DND-41 (cell line): ENCODE measurements around the gene IL1RAPL2.

Experiments used
- CTCF ChIP-seq: IDR thresholded peaks from 2 replicates; pipeline ENCODE4 v1.5.1; 2012; ENCODE audit warnings: borderline replicate concordance, low read length, moderate library complexity, mild to moderate bottlenecking; ENCODE audit not compliant: poor library complexity, severe bottlenecking; ENCODE audit errors: extremely low read depth
- EZH2 ChIP-seq: IDR thresholded peaks from 3 replicates; pipeline ENCODE4 v1.6.1; 2012; ENCODE audit warnings: borderline replicate concordance, low read depth, mild to moderate bottlenecking, moderate library complexity, low read length, inconsistent platforms; ENCODE audit not compliant: severe bottlenecking

DNA sequence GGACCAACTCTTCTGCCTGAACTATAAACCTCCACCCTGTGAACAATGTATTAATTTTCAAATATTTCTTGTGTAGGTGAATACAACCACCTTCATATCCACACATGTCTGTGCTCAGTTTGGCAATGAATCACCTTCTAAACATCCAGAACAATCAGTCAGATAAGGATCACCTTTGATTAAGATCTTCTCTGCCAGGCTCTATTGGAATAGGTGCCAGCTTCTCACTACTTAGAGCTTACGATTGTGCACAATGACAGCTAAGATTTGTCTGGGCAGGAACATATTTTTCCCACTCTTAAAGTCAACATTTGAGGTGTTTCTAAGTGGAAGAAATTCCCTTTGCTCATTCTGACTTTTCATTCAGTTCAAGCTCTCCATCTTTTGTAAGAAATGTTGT, 237.2 kb downstream of the IL1RAPL2 start:
- TF ChIP-seq CTCF = no peak
- no peak for TF ChIP-seq EZH2
